GM12875 (cell line): ENCODE measurements around the gene IQSEC1.

Experiments used
- H3K4me3 ChIP-seq: one replicate; pipeline ENCODE4 v1.5.1; 2011; ENCODE audit warnings: low read depth, low read length, control low read depth
- CTCF ChIP-seq: IDR thresholded peaks from 2 replicates; pipeline ENCODE4 v1.5.1; 2011; ENCODE audit warnings: low read depth, mild to moderate bottlenecking, control low read depth, inconsistent platforms, low read length, moderate library complexity, borderline replicate concordance; ENCODE audit not compliant: insufficient read depth

Gene IQSEC1

GRCh38 chr3:13079051-13079450 is 5.8 kb upstream of the IQSEC1 start:
- H3K4me3 ChIP-seq = no peak overlapping the region
- TF ChIP-seq CTCF = no peak

GRCh38 chr3:13078163-13078905 is 5.1 kb upstream of the IQSEC1 start:
- TF ChIP-seq CTCF = no peak
- H3K4me3 ChIP-seq = no peak overlapping the region

- no peak overlapping the region for H3K4me3 ChIP-seq
- TF ChIP-seq CTCF = no peak
Observed at GRCh38 chr3:13077431-13078162, 4.4 kb upstream of the IQSEC1 start.

GRCh38 chr3:13075986-13076654 is 2.9 kb upstream of the IQSEC1 start:
- no peak overlapping the region for H3K4me3 ChIP-seq
- TF ChIP-seq CTCF = no peak

- H3K4me3 ChIP-seq = no peak overlapping the region
- TF ChIP-seq CTCF = no peak
Observed at GRCh38 chr3:13075318-13075717, 2.1 kb upstream of the IQSEC1 start.

GRCh38 chr3:13074006-13074375 is 762 bp upstream of the IQSEC1 start:
- no peak overlapping the region for H3K4me3 ChIP-seq
- no peak for TF ChIP-seq CTCF
